ENCODE data around the gene CCND3.

Gene CCND3

GRCh38 chr6:41927253-41927652, 14.4 kb downstream of the CCND3 start:
- in situ Hi-C loops (cut with HindIII; ENCODE audit: low sequenced_read_pairs) = no loop called here

- in situ Hi-C loops (cut with HindIII; ENCODE audit: low sequenced_read_pairs) = no loop called here
Measured at GRCh38 chr6:41922154-41922553, 19.5 kb downstream of the CCND3 start.

GRCh38 chr6:41921712-41921998, 20.0 kb downstream of the CCND3 start:
- in situ Hi-C loops (cut with HindIII; ENCODE audit: low sequenced_read_pairs) = no loop called here

GRCh38 chr6:41920921-41921711, 20.5 kb downstream of the CCND3 start, which contains the start of the genes BYSL and MED20:
Gene BYSL (plus strand): TSS chr6:41921499. CDS start chr6:41921563, 64 bp downstream.
Gene MED20 (minus strand): TSS chr6:41921139. CDS start chr6:41921018, 121 bp downstream.
- in situ Hi-C loops (cut with HindIII; ENCODE audit: low sequenced_read_pairs) = no loop called here

- in situ Hi-C loops (cut with HindIII; ENCODE audit: low sequenced_read_pairs) = no loop called here
Measured at GRCh38 chr6:41917528-41917927, 24.1 kb downstream of the CCND3 start.

- in situ Hi-C loops (cut with HindIII; ENCODE audit: low sequenced_read_pairs) = no loop called here
Measured at GRCh38 chr6:41914869-41915530, 26.6 kb downstream of the CCND3 start.

GRCh38 chr6:41914343-41914742, 27.3 kb downstream of the CCND3 start:
- in situ Hi-C loops (cut with HindIII; ENCODE audit: low sequenced_read_pairs) = no loop called here

GRCh38 chr6:41909727-41910126, 31.9 kb downstream of the CCND3 start:
- in situ Hi-C loops (cut with HindIII; ENCODE audit: low sequenced_read_pairs) = no loop called here

GRCh38 chr6:41901882-41902519, 39.6 kb downstream of the CCND3 start:
- in situ Hi-C loops (cut with HindIII; ENCODE audit: low sequenced_read_pairs) = no loop called here

GRCh38 chr6:41900861-41901260, 40.7 kb downstream of the CCND3 start:
- in situ Hi-C loops (cut with HindIII; ENCODE audit: low sequenced_read_pairs) = no loop called here

- in situ Hi-C loops (cut with HindIII; ENCODE audit: low sequenced_read_pairs) = no loop called here
Measured at GRCh38 chr6:41896281-41896680, 45.3 kb downstream of the CCND3 start.

GRCh38 chr6:41895300-41896233, 46.0 kb downstream of the CCND3 start, which contains the start of gene USP49:
Gene USP49 (minus strand): TSS chr6:41895375. CDS start chr6:41806983, 88,392 bp downstream.
- in situ Hi-C loops (cut with HindIII; ENCODE audit: low sequenced_read_pairs) = no loop called here

GRCh38 chr6:41894366-41895299, 47.0 kb downstream of the CCND3 start:
- in situ Hi-C loops (cut with HindIII; ENCODE audit: low sequenced_read_pairs) = no loop called here

GRCh38 chr6:41892921-41893564, 48.6 kb downstream of the CCND3 start:
- in situ Hi-C loops (cut with HindIII; ENCODE audit: low sequenced_read_pairs) = no loop called here

- in situ Hi-C loops (cut with HindIII; ENCODE audit: low sequenced_read_pairs) = no loop called here
Measured at GRCh38 chr6:41887331-41887751, 54.3 kb downstream of the CCND3 start.

- in situ Hi-C loops (cut with HindIII; ENCODE audit: low sequenced_read_pairs) = no loop called here
Measured at GRCh38 chr6:41885930-41886329, 55.7 kb downstream of the CCND3 start.

GRCh38 chr6:41884957-41885356, 56.7 kb downstream of the CCND3 start:
- in situ Hi-C loops (cut with HindIII; ENCODE audit: low sequenced_read_pairs) = no loop called here

Measured in DLD1 (cell line).